Natural killer cell (primary cell): Measurements from ENCODE around the gene FGFR1OP2. TPM values are rescaled to one million over a fixed set of nuclear protein-coding genes. Genes with fewer than 3 reads are reported as not detected.

Experiments
- ATAC-seq, 3 donors: fragments of 150-1000 bp in 2 of 3; fragments of 200-7000 bp in 1 of 3; cut with Tn5 transposase; 1 replicate in 1 of 3; 2 replicates in 2 of 3; pipeline ENCODE4 v1.10.0; 2021; ENCODE audit warnings: mild to moderate bottlenecking in 2 of 3, moderate library complexity in 2 of 3
- DNase-seq, 2 donors: peaks; one replicate each; pipeline versions ENCODE4 v3.0.0 to v3.0.0-alpha.2; 2013 to 2021; ENCODE audit warnings: mixed read lengths in 1 of 2
- H3K27ac ChIP-seq: one replicate; pipeline ENCODE4 v1.5.1; 2013; ENCODE audit warnings: mild to moderate bottlenecking, low read length
- H3K27me3 ChIP-seq: one replicate; pipeline ENCODE4 v1.6.1; 2013; ENCODE audit warnings: low read length; ENCODE audit not compliant: control insufficient read depth, insufficient read depth
- H3K36me3 ChIP-seq: one replicate; pipeline ENCODE4 v1.6.1; 2013; ENCODE audit warnings: low read length; ENCODE audit not compliant: control insufficient read depth, insufficient read depth
- H3K4me1 ChIP-seq: one replicate; pipeline ENCODE4 v1.6.1; 2013; ENCODE audit warnings: low read length; ENCODE audit not compliant: control insufficient read depth, insufficient read depth
- H3K4me3 ChIP-seq: one replicate; pipeline ENCODE4 v1.5.1; 2013; ENCODE audit warnings: low read length
- H3K9me3 ChIP-seq: one replicate; pipeline ENCODE4 v1.6.1; 2013; ENCODE audit warnings: low read length; ENCODE audit not compliant: control insufficient read depth, insufficient read depth
- H3K27ac Mint-ChIP-seq, 2 donors: one replicate each; pipeline ENCODE4 v1.8.0; 2022; ENCODE audit warnings: mild to moderate bottlenecking in 2 of 2, mixed read lengths in 2 of 2, moderate library complexity in 1 of 2
- H3K27me3 Mint-ChIP-seq, 2 donors: one replicate each; pipeline ENCODE4 v1.8.0; 2022; ENCODE audit warnings: low read depth in 2 of 2, mixed read lengths in 2 of 2
- H3K36me3 Mint-ChIP-seq: one replicate; pipeline ENCODE4 v1.8.0; 2022; ENCODE audit warnings: mixed read lengths
- H3K4me1 Mint-ChIP-seq, 2 donors: one replicate each; pipeline ENCODE4 v1.8.0; 2022; ENCODE audit warnings: mixed read lengths in 2 of 2
- H3K4me3 Mint-ChIP-seq: one replicate; pipeline ENCODE4 v1.8.0; 2022; ENCODE audit warnings: mild to moderate bottlenecking, moderate library complexity, mixed read lengths
- H3K9me3 Mint-ChIP-seq, 2 donors: one replicate each; pipeline ENCODE4 v1.8.0; 2022; ENCODE audit warnings: mixed read lengths in 2 of 2
- CTCF ChIP-seq: fragments of 200-600 bp; IDR thresholded peaks from one replicate; pipeline ENCODE4 v1.8.0; 2022; ENCODE audit warnings: antibody characterized with exemption
- WGBS: methylation state at CpG from one replicate; pipeline ENCODE4 v1.1.7; 2013; ENCODE audit warnings: missing lambda C conversion rate; ENCODE audit not compliant: insufficient coverage; 5-methylcytosine and 5-hydroxymethylcytosine counted together
- intact Hi-C: fragments of 100-400 bp; cut with micrococcal nuclease; formaldehyde crosslinking; loops from one replicate; pipeline ENCODE4 v1.14.2; 2022
- total RNA-seq, 4 donors: library from RNA; stranded (reverse); fragments of 120-200 nt in 1 of 4; gene quantifications; one replicate each; pipeline versions ENCODE4 v1.2.3 to v1.2.4, GENCODE V29; 2013 to 2022

Gene FGFR1OP2
- total RNA-seq, 3 donors from 2014 or later (not counting 1 experiment from before 2014, with no cell fraction given), result 43.3 to 59.9 (median 45.3) TPM

GRCh38 chr12:26939192-26939832 lies 1.0 kb downstream of the FGFR1OP2 start:
- no peaks in the 10 kb centered on the region for H3K9me3 ChIP-seq
- intact Hi-C loops, result loop anchor here (1.0 kb wide), 1 partner anchor 33 kb away; no protein-coding TSS in a partner anchor
- Mint-ChIP-seq H3K27ac (peak overlapping the region; percentile 93 to 94), H3K4me1 (peaks cover 84 to 88% of the 10 kb centered on the region in 2 donors), H3K27me3 (no peaks in the 10 kb centered on the region), H3K36me3 (no peaks in the 10 kb centered on the region), H3K4me3 (peak overlapping the region; percentile 96), H3K9me3 (no peaks in the 10 kb centered on the region)
- peaks cover 17% of the 10 kb centered on the region for H3K4me1 ChIP-seq
- peak in 1 of 2 donors; percentile 44 for DNase-seq
- TF ChIP-seq CTCF, result no peak
- WGBS, result 0% methylated on average over 7 of the region's 9 CpGs
- no peak for ATAC-seq
- H3K36me3 ChIP-seq, result no peaks in the 10 kb centered on the region
- peak overlapping the region; percentile 95 for H3K27ac ChIP-seq
- peak overlapping the region; percentile 95 for H3K4me3 ChIP-seq
- no peaks in the 10 kb centered on the region for H3K27me3 ChIP-seq

GRCh38 chr12:26939953-26940352 lies 1.7 kb downstream of the FGFR1OP2 start:
- no peak for TF ChIP-seq CTCF
- Histone ChIP-seq H3K4me3 (peak overlapping the region; percentile 95), H3K27me3 (no peaks in the 10 kb centered on the region), H3K4me1 (peaks cover 17% of the 10 kb centered on the region), H3K36me3 (no peaks in the 10 kb centered on the region), H3K9me3 (no peaks in the 10 kb centered on the region), H3K27ac (peak overlapping the region; percentile 95)
- Mint-ChIP-seq H3K4me1 (peaks cover 78 to 86% of the 10 kb centered on the region in 2 donors), H3K9me3 (no peaks in the 10 kb centered on the region), H3K27ac (peak overlapping the region; percentile 93 to 94), H3K27me3 (no peaks in the 10 kb centered on the region), H3K36me3 (no peaks in the 10 kb centered on the region), H3K4me3 (peak overlapping the region; percentile 96)
- 17% methylated on average over 1 of the region's 1 CpG for WGBS
- peak in 1 of 2 donors; percentile 31 for DNase-seq
- intact Hi-C loops, result loop anchor here (1.0 kb wide), 1 partner anchor 32 kb away; no protein-coding TSS in a partner anchor
- ATAC-seq, result no peak

GRCh38 chr12:26940516-26941214 lies 2.4 kb downstream of the FGFR1OP2 start:
- WGBS, result no CpG with 5 or more reads among the region's 3 CpGs
- Mint-ChIP-seq H3K27me3 (no peaks in the 10 kb centered on the region), H3K9me3 (no peaks in the 10 kb centered on the region), H3K27ac (peak overlapping the region; percentile 93 to 94), H3K4me1 (peaks cover 71 to 83% of the 10 kb centered on the region in 2 donors), H3K36me3 (no peaks in the 10 kb centered on the region), H3K4me3 (peak overlapping the region; percentile 96)
- TF ChIP-seq CTCF, result no peak
- Histone ChIP-seq H3K9me3 (no peaks in the 10 kb centered on the region), H3K4me3 (peak overlapping the region; percentile 5), H3K27me3 (no peaks in the 10 kb centered on the region), H3K27ac (peak overlapping the region; percentile 66), H3K4me1 (peaks cover 16% of the 10 kb centered on the region), H3K36me3 (no peaks in the 10 kb centered on the region)
- DNase-seq (peak in 1 of 2 donors; percentile 59), ATAC-seq (no peak)
- intact Hi-C loops, result no loop called here
